HepG2 (cell line): ENCODE results near the gene AGAP3. TPM values are rescaled to one million over a fixed set of nuclear protein-coding genes. Genes with fewer than 3 reads are reported as not detected.
A peak's percentile ranks its signal among the peaks of the same experiment; 100 is the strongest.

ENCODE experiments used
- DPF2 ChIP-seq: sonication (generic); formaldehyde crosslinking; IDR thresholded peaks from 2 replicates; pipeline ENCODE4 v1.4.0; 2020; ENCODE audit warnings: mild to moderate bottlenecking, low read depth, missing genetic modification reagents, borderline replicate concordance
- JUNB ChIP-seq: sonication (generic); formaldehyde crosslinking; IDR thresholded peaks from 2 replicates; pipeline ENCODE4 v1.8.0; 2022; ENCODE audit warnings: missing genetic modification reagents, mild to moderate bottlenecking, borderline replicate concordance
- MTF2 ChIP-seq: sonication (generic); formaldehyde crosslinking; IDR thresholded peaks from 2 replicates; pipeline ENCODE4 v1.5.0; 2020; ENCODE audit warnings: missing genetic modification reagents, borderline replicate concordance
- MYNN ChIP-seq: sonication (generic); formaldehyde crosslinking; IDR thresholded peaks from 2 replicates; pipeline ENCODE4 v1.4.0; 2020; ENCODE audit warnings: mild to moderate bottlenecking, low read depth, missing genetic modification reagents
- NFAT5 ChIP-seq: sonication (generic); formaldehyde crosslinking; IDR thresholded peaks from 2 replicates; pipeline ENCODE4 v1.4.0; 2020; ENCODE audit warnings: missing genetic modification reagents
- NONO ChIP-seq, 2 experiments: fragments of 450-650 bp in 1 of 2; sonication (generic) in 1 of 2; formaldehyde crosslinking in 1 of 2; IDR thresholded peaks in 1 of 2; conservative IDR thresholded peaks in 1 of 2; 2 replicates each; pipeline versions ENCODE4 v1.6.1 to v1.8.0; 2017 to 2022; ENCODE audit warnings: mild to moderate bottlenecking in 1 of 2, missing genetic modification reagents in 1 of 2, moderate library complexity in 1 of 2
- PATZ1 ChIP-seq: sonication (generic); formaldehyde crosslinking; IDR thresholded peaks from 2 replicates; pipeline ENCODE4 v1.4.0; 2020; ENCODE audit warnings: missing genetic modification reagents
- PAWR ChIP-seq: sonication (generic); formaldehyde crosslinking; IDR thresholded peaks from 2 replicates; pipeline ENCODE4 v1.4.0; 2020; ENCODE audit warnings: missing genetic modification reagents, mild to moderate bottlenecking, borderline replicate concordance
- PHF21A ChIP-seq: sonication (generic); formaldehyde crosslinking; IDR thresholded peaks from 2 replicates; pipeline ENCODE4 v1.5.0; 2020; ENCODE audit warnings: mild to moderate bottlenecking, missing genetic modification reagents
- POLR2A ChIP-seq, 2 experiments: IDR thresholded peaks; 2 replicates each; pipeline ENCODE4 v1.6.1; 2011; ENCODE audit warnings: low read depth in 2 of 2, low read length in 2 of 2, mild to moderate bottlenecking in 1 of 2, moderate library complexity in 1 of 2; ENCODE audit not compliant: insufficient read depth in 1 of 2
- SAFB2 ChIP-seq: sonication (generic); formaldehyde crosslinking; IDR thresholded peaks from 2 replicates; pipeline ENCODE4 v1.5.1; 2020; ENCODE audit warnings: missing genetic modification reagents, low read depth, mild to moderate bottlenecking, borderline replicate concordance
- THAP8 ChIP-seq: sonication (generic); formaldehyde crosslinking; IDR thresholded peaks from 2 replicates; pipeline ENCODE4 v1.5.1; 2020; ENCODE audit warnings: missing genetic modification reagents, mild to moderate bottlenecking, borderline replicate concordance
- ZFP36 ChIP-seq: fragments of 150-350 bp; IDR thresholded peaks from 2 replicates; pipeline ENCODE4 v1.6.1; 2018; ENCODE audit warnings: borderline replicate concordance, low read length, low read depth; ENCODE audit not compliant: partially characterized antibody
- ZFP36L2 ChIP-seq: sonication (generic); formaldehyde crosslinking; IDR thresholded peaks from 2 replicates; pipeline ENCODE4 v1.4.0; 2020; ENCODE audit warnings: missing genetic modification reagents
- ZFY ChIP-seq: sonication (generic); formaldehyde crosslinking; IDR thresholded peaks from 2 replicates; pipeline ENCODE4 v1.4.0; 2020; ENCODE audit warnings: missing genetic modification reagents
- ZNF234 ChIP-seq: sonication (generic); formaldehyde crosslinking; conservative IDR thresholded peaks from 2 replicates; pipeline ENCODE4 v1.5.1; 2020; ENCODE audit warnings: mild to moderate bottlenecking, missing genetic modification reagents
- ZNF263 ChIP-seq: sonication (generic); formaldehyde crosslinking; IDR thresholded peaks from 2 replicates; pipeline ENCODE4 v1.4.0; 2020; ENCODE audit warnings: missing genetic modification reagents
- ZNF367 ChIP-seq: sonication (generic); formaldehyde crosslinking; IDR thresholded peaks from 2 replicates; pipeline ENCODE4 v1.4.0; 2020; ENCODE audit warnings: missing genetic modification reagents, borderline replicate concordance
- ZNF547 ChIP-seq: sonication (generic); formaldehyde crosslinking; IDR thresholded peaks from 2 replicates; pipeline ENCODE4 v1.5.1; 2020; ENCODE audit warnings: mild to moderate bottlenecking, missing genetic modification reagents
- ZNF552 ChIP-seq: sonication (generic); formaldehyde crosslinking; IDR thresholded peaks from 2 replicates; pipeline ENCODE4 v1.9.0; 2022; ENCODE audit warnings: missing genetic modification reagents, mild to moderate bottlenecking, borderline replicate concordance
- ZNF850 ChIP-seq: sonication (generic); formaldehyde crosslinking; conservative IDR thresholded peaks from 2 replicates; pipeline ENCODE4 v1.9.0; 2021; ENCODE audit warnings: mild to moderate bottlenecking, missing genetic modification reagents
- polyA plus RNA-seq, 8 experiments: library from polyadenylated mRNA; depleted of rRNA in 3 of 8; stranded (reverse) in 7 of 8; unstranded in 1 of 8; fragments of >200 nt; fragmentation: Illumina TruSeq in 4 of 8; extraction: Trizol in 4 of 8; gene quantifications; 2 replicates each; pipeline versions ENCODE4 v1.2.1 to v1.2.3, GENCODE V29; 2011 to 2016; ENCODE audit warnings: low read depth in 4 of 8, missing spikeins in 1 of 8, mixed read lengths in 1 of 8; ENCODE audit not compliant: insufficient read depth in 1 of 8
- total RNA-seq, 5 experiments: library from RNA; depleted of rRNA; stranded (reverse); fragments of >200 nt; fragmentation: Illumina TruSeq; extraction: Trizol; gene quantifications; 2 replicates each; pipeline ENCODE4 v1.2.3, GENCODE V29; 2016; ENCODE audit warnings: low read depth in 1 of 5
- TF ChIP-seq, protein P1 (sequence below): sonication (generic); formaldehyde crosslinking; IDR thresholded peaks from 2 replicates; pipeline ENCODE4 v1.4.0; 2020; ENCODE audit warnings: mild to moderate bottlenecking, missing genetic modification reagents

AGAP3 gene
- total and polyA plus RNA-seq, 2 of the 13 experiments (the other 11 are each of a cell fraction or from before 2014, with no cell fraction given), result 31.3 to 61.4 TPM

GRCh38 chr7:151083071-151083823 is 3.0 kb upstream of the AGAP3 start, which contains the start of gene TMUB1 (continued):
- TF ChIP-seq ZFY (CRISPR knock-in tag) (peak; percentile 49), JUNB (CRISPR knock-in tag) (no peak), ZFP36 (no peak), NONO (IDR thresholded peaks at IDR 0.05) (no peak), NONO (CRISPR knock-in tag; conservative IDR thresholded peaks at IDR 0.05) (peak; percentile 29; the same call in 1 of the 2 replicates), POLR2A (IDR thresholded peaks at IDR 0.05; ENCODE audit: insufficient read depth in 1 of 2, low read depth in 2 of 2, low read length in 2 of 2) (no peak), ZNF367 (no peak), NFAT5 (CRISPR knock-in tag) (no peak), THAP8 (no peak), DPF2 (no peak), SAFB2 (CRISPR knock-in tag) (no peak), ZNF552 (CRISPR knock-in tag) (no peak), ZNF850 (CRISPR knock-in tag) (no peak), MYNN (CRISPR knock-in tag) (no peak), ZNF234 (CRISPR knock-in tag) (no peak), PAWR (CRISPR knock-in tag) (no peak), ZNF263 (CRISPR knock-in tag) (no peak), PHF21A (CRISPR knock-in tag) (no peak), ZFP36L2 (no peak), ZNF547 (CRISPR knock-in tag) (0 out of 2 replicates have a peak, but pooled peaks have one; percentile 52), PATZ1 (CRISPR knock-in tag) (peak; percentile 49), MTF2 (CRISPR knock-in tag) (no peak)
- TF ChIP-seq, protein P1, sequence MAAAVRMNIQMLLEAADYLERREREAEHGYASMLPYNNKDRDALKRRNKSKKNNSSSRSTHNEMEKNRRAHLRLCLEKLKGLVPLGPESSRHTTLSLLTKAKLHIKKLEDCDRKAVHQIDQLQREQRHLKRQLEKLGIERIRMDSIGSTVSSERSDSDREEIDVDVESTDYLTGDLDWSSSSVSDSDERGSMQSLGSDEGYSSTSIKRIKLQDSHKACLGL (CRISPR knock-in tag), result peak; percentile 76; the same call in 1 of the 2 replicates
